Right renal cortex interstitium (tissue), 3 donors: Measurements from ENCODE around the gene TAOK1. TPM values are rescaled to one million over a fixed set of nuclear protein-coding genes. Genes with fewer than 3 reads are reported as not detected.
"Not testable (repeated sequence)": the region's sequence is repeated elsewhere in the genome, so short reads cannot be mapped to it uniquely, and the experiment has no call there.

Experiments
- DNase-seq, 3 donors: peaks; one replicate each; pipeline ENCODE4 v3.0.0-alpha.2; 2013; ENCODE audit warnings: low read depth in 3 of 3, low spot score in 2 of 3
- polyA plus RNA-seq, 3 donors: library from polyadenylated mRNA; unstranded; fragments of 120-200 nt; gene quantifications; one replicate each; pipeline ENCODE4 v1.2.1, GENCODE V29; 2013; ENCODE audit not compliant: insufficient read length in 3 of 3

TAOK1 gene
- 10 to 100 TPM; 45.1 to 52.4 (median 49.1) TPM for polyA plus RNA-seq

DNA sequence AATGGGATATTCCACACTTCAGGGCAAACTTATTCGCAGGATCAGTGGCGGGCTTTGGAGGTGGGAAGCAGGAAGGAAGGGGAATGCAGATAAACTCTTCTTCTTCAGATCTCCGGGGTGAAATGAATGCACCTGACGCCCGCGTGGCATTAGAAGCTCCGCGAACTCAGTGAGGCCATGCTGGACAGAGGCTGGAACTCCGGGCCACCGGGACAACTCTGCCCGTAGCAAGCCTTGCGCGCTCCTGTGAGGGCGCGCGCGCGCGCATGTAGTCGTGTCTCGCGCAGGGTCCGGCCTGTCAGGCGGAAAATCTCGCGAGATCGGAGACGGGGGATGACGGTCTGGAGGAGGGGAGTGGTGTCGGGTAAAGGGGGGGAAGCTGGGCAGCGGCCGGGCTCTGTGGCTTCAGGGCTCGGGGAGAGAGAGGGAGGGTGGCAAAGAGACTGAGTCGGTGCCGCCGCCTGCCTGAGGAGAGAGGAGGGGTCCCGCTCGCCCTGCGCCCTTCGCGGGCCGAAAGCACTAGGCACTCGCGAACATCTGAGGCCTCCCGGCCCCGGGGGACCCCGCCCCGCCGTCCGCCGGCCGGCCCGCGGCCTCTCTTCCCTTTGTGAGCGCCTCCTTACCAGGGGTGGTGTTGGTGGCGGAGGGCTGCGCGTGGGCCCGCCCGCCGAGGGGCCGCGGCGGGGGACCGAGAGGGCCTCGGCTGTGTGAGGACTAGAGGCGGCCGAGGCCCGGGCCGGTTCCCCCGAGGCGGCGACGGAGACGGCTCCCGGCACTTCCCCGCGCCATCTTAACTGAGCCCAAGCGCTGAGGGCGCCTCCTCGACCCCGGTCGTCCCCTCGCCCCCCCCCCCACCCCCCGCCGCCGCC, at the start of gene TAOK1:
TSS of gene TAOK1 (plus strand) at position 382 of the 869 bp plus-strand sequence. CDS start 61,186 bp downstream, outside the sequence.
- peak; percentile 95 to 99 (median 98) for DNase-seq

DNA sequence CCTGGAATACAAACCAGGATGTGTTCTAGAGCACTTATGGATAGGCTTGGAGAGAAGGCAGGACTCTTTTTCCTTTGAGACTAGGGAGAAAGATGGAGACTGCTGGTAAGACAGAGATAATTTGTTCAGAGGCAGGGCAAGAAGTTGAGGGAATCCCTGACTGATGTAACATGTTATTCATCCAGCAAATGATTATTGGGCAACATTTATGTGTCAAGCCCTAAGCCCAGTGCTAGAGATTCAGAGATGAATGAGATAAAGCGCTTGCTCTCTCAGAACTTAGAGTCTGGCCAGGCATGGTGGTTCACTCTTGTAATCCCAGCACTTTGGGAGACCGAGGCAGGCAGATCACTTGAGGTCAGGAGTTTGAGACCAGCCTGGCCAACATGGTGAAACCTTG, 48.4 kb upstream of the TAOK1 start:
- DNase-seq = no peak

DNA sequence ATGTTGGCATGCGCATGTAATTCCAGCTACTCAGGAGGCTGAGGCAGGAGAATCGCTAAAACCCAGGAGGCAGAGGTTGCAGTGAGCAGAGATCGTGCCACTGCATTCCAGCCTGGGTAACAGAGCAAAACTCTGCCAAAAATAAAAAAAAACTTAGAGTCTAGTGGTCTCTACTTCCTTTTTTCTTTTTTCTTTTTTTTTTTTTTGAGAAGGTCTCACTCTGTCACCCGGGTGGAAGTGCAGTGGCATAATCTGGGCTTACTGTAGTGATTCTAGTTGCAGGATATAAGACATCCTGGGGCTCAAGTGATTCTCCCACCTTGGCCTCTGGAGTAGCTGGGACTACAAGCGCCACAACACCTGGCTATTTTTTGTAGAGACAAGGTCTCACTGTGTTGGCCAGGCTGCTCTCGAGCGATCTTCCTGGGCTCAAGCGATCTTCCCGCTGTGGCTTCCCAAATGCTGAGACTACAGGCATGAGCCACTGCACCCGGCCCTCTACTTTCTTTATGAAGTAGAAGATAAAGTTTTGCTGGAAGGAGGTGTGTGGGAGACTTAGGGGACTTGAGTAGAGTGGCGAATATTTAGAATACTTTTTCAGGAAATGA, 47.9 kb upstream of the TAOK1 start:
- DNase-seq = no peak

DNA sequence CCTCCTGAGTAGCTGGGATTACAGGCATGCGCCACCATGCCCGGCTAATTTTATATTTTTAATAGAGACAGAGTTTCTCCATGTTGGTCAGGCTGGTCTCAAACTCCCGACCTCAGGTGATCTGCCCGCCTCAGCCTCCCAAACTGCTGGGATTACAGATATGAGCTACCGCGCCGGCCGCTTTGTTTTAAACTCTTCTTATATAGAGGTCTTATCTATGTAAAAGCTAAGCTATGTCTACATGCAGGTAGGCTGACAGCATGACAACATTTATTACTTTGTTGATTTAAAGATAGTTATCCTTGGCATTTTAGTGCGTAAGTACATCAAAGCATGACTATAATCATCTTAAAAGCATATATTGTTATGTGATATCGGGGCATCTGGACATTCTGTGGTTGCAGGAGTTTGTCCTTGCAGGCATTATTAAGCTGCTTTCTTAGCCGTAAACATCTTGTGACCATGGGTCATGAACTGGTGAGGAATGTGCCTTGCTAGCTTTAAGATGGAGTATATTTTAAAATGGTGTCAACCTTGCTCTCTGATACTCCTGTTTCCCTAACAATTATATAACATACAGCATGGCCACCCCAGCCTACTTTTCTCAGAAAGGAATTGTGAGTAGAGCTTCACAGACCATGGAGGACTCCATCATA, 45.8 kb upstream of the TAOK1 start:
- DNase-seq = no peak

DNA sequence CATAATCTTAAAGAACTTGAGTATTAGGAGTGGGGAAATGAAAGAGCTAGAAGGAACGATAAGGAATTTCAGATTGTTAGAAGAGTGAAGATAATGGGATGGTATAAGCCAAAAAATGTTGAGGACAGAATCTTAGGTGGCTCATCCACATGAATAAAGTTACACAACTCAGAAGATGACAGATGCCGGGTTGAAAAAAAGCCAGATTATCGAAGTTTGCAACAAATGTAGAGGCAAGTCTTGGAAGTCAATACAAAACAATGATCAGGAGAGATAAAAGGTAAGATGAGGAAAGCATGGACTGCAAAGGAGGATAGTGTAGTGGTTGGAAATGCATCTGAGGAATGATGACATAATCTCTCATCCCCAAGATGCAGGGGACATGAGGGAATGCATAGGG, 45.1 kb upstream of the TAOK1 start:
- no peak for DNase-seq

DNA sequence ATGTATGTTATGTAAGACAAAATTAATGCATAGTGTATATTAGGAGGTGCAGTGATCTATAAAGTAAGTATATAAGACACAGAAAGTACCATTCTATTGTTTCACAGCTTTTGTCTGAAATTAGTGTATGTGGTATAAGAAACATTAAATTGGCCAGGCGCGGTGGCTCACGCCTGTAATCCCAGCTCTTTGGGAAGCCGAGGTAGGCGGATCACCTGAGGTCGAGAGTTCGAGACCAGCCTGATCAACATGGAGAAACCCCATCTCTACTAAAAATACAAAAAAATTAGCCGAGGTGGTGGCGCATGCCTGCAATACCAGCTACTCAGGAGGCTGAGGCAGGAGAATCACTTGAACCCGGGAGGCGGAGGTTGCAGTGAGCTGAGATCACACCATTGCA, 44.7 kb upstream of the TAOK1 start:
- not testable (repeated sequence) for DNase-seq

DNA sequence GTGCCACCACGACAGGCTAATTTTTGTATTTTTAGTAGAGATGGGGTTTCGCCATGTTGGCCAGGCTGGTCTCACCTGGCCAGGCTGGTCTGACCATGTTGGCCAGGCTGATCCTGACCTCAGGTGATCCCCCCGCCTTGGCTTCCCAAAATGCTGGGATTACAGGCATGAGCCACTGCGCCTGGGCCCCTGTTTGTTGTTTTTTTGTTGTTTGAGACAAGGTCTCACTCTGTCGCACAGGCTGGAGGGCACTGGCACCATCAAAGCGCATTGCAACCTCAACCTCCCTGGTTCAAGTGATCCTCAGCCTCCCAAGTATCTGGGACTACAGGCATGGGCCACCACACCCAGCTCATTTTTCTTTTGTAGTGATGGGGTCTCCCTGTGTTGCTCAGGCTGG, 43.7 kb upstream of the TAOK1 start:
- no peak for DNase-seq

DNA sequence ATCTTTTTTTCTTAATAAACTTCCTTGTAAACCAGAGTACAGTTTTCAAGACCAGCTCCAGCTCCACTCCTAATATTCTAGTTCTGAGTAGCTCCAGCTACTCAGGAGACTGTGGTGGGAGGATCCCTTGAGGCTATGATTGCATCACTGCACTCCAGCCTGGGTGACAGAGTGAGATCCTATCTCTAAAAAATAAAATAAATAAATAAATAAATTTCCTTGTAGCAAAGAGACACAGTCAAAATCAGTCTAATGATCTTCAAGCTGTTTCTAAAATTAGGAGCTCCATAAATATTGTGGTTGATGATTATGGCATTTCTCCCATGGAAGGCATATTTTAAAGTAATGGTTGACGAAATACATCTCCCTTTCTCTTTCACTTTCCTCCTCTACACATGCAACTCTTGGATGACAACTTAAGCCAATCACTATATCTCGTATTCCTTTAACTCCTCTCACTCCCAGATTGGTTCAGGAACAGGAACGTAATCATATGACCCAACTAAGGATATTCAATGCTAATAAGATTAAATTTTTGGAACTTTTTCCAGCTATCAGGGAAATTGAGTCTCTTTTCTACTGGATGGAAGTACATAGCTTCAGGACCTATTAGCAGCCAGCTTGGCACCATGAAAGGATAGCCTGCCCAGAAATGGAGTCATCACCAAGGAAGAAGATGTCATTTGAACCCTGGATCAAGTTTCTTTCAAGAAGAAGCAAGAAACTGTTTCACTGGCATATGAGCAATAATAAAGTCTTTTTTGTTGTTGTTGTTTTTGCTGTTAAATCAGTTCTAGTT, 42.1 kb upstream of the TAOK1 start:
- no peak for DNase-seq

DNA sequence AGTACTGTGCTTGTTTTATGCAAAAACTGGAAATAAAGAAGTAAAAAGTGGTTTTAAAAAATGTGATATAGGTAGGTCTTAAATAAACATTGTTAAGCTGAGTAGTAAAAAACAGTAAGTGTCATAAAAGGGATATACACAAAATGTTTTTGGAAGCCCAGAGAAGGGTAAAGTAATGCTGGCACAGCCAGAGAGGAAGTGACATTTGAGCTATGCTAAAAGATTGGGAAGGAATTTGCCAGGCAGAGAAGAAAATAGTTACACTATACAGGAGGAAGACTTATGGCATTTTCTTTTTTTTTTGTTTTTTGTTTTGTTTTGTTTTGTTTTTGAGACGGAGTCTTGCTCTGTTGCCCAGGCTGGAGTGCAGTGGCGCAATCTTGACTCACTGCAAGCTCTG, 40.8 kb upstream of the TAOK1 start:
- no peak for DNase-seq

DNA sequence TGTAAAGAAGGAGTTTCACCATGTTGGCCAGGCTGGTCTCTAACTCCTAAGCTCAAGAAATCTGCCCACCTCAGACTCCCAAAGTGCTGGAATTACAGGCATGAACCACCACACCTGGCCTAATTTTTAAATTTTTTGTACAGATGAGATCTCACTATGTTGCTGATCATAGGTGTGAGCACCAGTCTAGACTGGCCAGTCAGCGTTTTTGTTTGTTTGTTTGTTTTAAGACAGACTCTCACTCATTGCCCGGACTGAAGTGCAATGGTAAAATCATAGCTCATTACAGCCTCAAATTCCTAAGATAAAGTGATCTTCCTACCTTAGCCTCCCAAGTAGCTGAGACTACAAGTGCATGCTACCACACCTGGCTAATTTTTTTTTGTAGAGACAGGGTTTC, 38.0 kb upstream of the TAOK1 start:
- no peak for DNase-seq

DNA sequence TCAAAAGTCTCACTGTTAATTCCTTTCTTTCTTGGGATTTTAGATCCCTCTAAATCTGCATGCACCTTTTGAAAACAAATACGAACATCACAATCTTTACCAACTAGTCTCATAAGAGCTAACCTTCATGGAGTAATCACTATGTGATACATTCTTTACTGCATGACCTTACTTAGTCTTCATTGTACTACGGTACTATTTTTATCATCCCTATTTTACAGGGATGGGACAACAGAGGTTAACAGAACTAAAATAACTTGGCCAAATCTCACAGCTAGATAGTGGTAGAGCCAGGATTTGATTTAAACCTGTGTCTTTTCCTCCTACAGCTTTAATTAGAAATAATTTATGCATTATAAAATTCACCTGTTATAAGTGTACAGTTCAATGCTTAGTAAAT, 32.9 kb upstream of the TAOK1 start:
- DNase-seq = no peak

DNA sequence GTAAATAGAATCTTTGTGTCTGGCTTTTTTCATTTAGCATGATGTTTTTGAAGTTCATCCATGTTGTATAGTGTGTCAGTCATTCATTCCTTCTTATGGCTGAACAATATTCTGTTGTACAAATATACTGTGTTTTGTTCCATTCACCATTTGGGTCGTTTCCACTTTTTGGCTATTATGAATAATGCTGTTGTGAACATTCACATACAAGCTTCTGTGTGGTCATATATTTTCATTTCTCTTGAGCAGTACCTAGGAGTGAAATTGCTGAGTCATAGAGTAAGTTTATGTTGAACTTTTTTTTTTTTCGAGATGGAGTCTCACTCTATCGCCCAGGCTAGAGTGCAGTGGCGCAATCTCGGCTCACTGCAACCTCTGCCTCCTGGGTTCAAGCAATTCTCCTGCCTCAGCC, 32.3 kb upstream of the TAOK1 start:
- no peak for DNase-seq

DNA sequence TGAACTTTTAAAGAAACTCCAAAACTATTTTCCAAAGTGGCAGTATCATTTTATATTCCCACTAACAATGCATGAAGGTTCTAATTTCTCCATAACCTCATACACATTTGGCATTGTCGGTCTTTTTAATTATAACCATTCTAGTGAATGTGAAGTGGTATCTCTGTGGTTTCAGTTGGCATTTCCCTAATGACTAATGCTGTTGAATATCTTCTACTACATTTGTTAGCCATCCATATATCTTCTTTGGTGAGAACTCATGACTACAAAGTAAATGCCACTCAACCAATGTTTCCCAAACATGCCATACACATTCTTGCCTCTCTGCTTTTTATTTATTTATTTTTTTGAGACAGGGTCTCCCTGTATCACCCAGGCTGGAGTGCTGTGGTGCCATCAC, 31.7 kb upstream of the TAOK1 start:
- DNase-seq = no peak

DNA sequence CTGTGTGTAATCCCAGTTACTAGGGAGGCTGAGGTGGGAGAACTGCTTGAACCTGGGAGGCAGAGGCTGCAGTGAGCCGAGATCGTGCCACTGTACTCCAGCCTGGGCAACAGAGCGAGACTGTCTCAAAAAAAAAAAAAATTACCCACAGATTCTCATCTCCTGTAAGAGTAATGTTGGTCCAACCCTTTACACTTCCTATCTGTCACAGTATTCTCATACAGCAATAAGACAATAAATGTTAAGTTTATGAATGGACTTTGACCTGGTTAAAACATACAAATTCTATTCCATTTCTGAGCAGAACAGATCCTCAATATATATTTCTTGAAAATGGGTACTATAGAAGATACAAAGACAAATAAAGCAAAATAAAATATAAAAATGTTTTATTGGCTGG, 30.4 kb upstream of the TAOK1 start:
- DNase-seq = no peak

DNA sequence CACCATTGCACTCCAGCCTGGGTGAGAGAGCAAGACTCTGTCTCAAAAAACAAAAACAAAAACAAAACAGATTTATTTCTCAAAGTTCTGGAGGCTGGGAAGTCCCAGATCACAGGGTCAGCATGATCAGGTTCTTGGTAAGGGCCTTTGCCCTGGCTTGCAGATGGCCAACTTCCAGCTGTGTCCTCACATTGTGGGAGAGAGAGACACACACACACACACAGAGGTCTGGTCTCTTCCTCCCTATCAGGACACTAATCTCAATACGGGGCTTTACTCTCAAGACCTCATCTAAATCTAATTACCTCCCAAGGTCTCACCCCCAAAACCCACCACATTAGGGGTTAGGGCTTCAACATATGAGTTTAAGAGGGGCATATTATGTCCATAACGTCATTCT, 26.4 kb upstream of the TAOK1 start:
- DNase-seq = no peak

DNA sequence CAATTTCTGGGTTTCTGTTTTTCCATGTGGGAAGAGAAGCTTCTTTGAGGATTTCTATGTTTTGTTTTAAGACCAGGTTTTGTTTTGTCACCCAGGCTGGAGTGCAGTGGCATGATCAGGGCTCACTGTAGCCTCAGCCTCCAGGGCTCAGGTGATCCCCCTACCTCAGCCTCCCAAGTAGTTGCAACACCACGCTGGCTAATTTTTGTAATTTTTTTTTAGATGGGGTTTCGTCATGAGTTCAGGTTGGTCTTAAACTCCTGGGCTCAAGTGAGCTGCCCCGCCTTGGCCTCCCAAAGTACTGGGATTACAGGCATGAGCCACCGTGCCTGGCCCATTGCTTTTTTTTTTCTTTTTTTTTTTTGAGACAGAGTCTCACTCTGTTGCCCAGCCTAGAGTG, 25.5 kb upstream of the TAOK1 start:
- no peak for DNase-seq

DNA sequence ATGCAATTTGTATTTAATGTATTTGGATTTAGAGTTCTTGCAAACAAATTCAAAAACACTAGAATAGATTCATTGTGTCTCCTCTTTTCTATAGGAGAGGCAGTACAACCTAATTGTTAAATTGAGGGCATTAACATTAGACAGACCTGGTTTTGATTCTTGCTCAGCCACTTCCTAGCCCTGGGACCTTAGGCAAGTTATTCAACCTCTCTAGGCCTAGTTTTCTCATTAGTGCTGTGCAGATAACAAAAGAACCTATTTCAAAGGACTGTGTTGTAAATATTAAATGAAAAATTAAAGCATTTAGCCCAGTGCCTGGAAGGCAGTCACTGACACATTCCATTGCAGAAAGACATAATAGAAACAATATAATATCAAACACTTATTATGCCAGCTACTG, 22.0 kb upstream of the TAOK1 start:
- no peak for DNase-seq

DNA sequence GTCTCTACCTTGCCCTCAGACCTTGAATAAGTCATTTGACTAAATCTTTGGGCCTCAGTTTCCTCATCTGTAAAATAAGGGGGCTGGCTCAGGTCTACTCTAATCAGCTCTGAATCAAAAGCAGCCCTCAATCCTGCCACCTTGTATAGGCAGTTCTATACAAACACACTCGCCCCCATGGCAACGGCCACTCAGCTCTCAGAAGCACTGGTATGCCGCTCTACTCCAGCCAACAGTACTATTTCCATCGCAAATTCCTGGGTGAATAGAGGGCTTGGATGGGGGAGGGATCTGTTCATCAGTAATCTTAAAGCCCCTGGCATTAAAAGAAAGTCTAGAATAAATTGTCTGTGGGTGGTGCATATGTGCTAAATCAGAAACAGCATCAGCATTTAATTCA, 21.2 kb upstream of the TAOK1 start:
- DNase-seq = no peak

DNA sequence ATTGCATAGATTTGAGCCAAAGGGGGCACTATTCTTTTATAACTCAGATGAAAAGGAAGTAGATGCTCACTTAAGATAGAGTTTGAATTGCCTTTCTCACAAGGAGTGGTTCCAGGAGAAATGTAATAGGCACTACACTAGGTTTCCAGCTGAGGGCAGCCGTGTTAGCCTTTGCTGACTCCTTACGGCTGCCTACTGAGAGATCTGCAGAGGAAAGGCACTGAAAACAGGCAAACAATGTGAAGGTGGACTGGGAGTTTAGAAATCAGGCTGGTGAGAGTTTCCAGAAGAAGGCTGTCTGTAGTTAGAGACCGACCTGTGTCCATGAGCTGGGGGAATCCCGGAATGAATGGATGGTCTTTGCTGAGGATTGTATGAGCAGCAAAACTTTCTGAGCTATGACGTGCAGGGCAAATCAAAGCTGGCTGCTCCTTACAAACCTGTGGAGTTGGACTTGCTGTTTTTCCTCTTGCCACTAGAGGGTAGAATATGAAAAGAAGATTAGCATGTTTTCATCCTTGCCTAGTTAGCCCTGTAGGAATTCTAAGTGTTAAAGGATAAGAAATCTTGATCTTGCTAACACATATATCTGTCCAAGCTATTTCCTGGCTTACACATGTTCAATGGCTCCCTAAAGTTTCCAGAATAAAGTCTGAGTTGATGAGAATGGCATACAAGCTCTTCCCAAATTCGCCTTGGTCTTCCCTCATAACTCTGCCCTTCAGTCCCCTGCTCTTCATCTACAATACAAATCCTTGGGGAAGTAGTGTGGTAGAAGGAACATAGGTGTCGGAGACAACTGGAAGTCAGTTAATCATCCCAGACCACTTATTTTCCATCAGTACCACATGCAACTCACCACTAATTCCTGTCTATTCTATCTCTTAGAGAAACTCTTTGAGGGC, 20.1 kb upstream of the TAOK1 start:
- peak; percentile 72 to 86 (median 76) for DNase-seq
